HG03558 (cell line): ENCODE results near the gene IL31RA.

Experiments
- ATAC-seq: cut with Tn5 transposase; IDR thresholded peaks from one replicate; pipeline ENCODE4 v1.9.1; 2021; ENCODE audit warnings: moderate number of reproducible peaks; ENCODE audit not compliant: unreplicated experiment; ENCODE audit errors: extremely low read depth

The IL31RA gene

GRCh38 chr5:55857247-55857640 is 6.1 kb downstream of the IL31RA start:
- ATAC-seq = no peak

GRCh38 chr5:55858104-55858503 is 6.9 kb downstream of the IL31RA start:
- no peak for ATAC-seq

GRCh38 chr5:55860288-55860687 is 9.1 kb downstream of the IL31RA start:
- ATAC-seq = no peak

- ATAC-seq = no peak
Observed at GRCh38 chr5:55860709-55861108, 9.6 kb downstream of the IL31RA start.

GRCh38 chr5:55864606-55865541 is 13.7 kb downstream of the IL31RA start:
- ATAC-seq = no peak

- no peak for ATAC-seq
Observed at GRCh38 chr5:55865831-55866230, 14.7 kb downstream of the IL31RA start.

GRCh38 chr5:55866485-55866884 is 15.3 kb downstream of the IL31RA start:
- ATAC-seq = no peak

- ATAC-seq = no peak
Observed at GRCh38 chr5:55866934-55867333, 15.8 kb downstream of the IL31RA start.

- no peak for ATAC-seq
Observed at GRCh38 chr5:55868846-55869245, 17.7 kb downstream of the IL31RA start.

- no peak for ATAC-seq
Observed at GRCh38 chr5:55869847-55870246, 18.7 kb downstream of the IL31RA start.

GRCh38 chr5:55873234-55873633 is 22.1 kb downstream of the IL31RA start:
- ATAC-seq = no peak

- ATAC-seq = no peak
Observed at GRCh38 chr5:55877655-55878054, 26.5 kb downstream of the IL31RA start.

- ATAC-seq = no peak
Observed at GRCh38 chr5:55880453-55880852, 29.3 kb downstream of the IL31RA start.

- ATAC-seq = no peak
Observed at GRCh38 chr5:55885359-55885758, 34.2 kb downstream of the IL31RA start.

- ATAC-seq = no peak
Observed at GRCh38 chr5:55888205-55888604, 37.0 kb downstream of the IL31RA start.

GRCh38 chr5:55892479-55892878 is 41.3 kb downstream of the IL31RA start:
- ATAC-seq = no peak

GRCh38 chr5:55894135-55894534 is 43.0 kb downstream of the IL31RA start:
- ATAC-seq = no peak

GRCh38 chr5:55895346-55895745 is 44.2 kb downstream of the IL31RA start:
- no peak for ATAC-seq

GRCh38 chr5:55896238-55896637 is 45.1 kb downstream of the IL31RA start:
- no peak for ATAC-seq

- ATAC-seq = no peak
Observed at GRCh38 chr5:55896663-55897062, 45.5 kb downstream of the IL31RA start.

- no peak for ATAC-seq
Observed at GRCh38 chr5:55897206-55897894, 46.2 kb downstream of the IL31RA start.
